NCI-H2107 treated with DMSO at 0.1 percent for 48 hours (cell line): Measurements from ENCODE around the gene B9D1.

Experiments used
- DNase-seq: peaks from one replicate; lab custom pipeline; 2025; ENCODE audit not compliant: unreplicated experiment; lab: John Stamatoyannopoulos, UW

B9D1 gene

GRCh38 chr17:19341211-19341631, 21.3 kb downstream of the B9D1 start:
- no peak for DNase-seq

GRCh38 chr17:19339341-19339815, 23.1 kb downstream of the B9D1 start:
- no peak for DNase-seq

GRCh38 chr17:19338031-19338990, 24.2 kb downstream of the B9D1 start:
- DNase-seq, result no peak

GRCh38 chr17:19337712-19338023, 24.9 kb downstream of the B9D1 start:
- no peak for DNase-seq

GRCh38 chr17:19336938-19337711, 25.4 kb downstream of the B9D1 start:
- no peak for DNase-seq

GRCh38 chr17:19335951-19336631, 26.4 kb downstream of the B9D1 start:
- no peak for DNase-seq

- no peak for DNase-seq
Observed at GRCh38 chr17:19334331-19334730, 28.2 kb downstream of the B9D1 start.

- DNase-seq, result no peak
Observed at GRCh38 chr17:19333736-19334290, 28.7 kb downstream of the B9D1 start.

GRCh38 chr17:19333132-19333440, 29.4 kb downstream of the B9D1 start:
- DNase-seq, result no peak

GRCh38 chr17:19332371-19333131, 30.0 kb downstream of the B9D1 start:
- DNase-seq, result no peak

GRCh38 chr17:19331543-19332245, 30.8 kb downstream of the B9D1 start:
- DNase-seq, result no peak

GRCh38 chr17:19331134-19331533, 31.4 kb downstream of the B9D1 start:
- no peak for DNase-seq

- DNase-seq, result no peak
Observed at GRCh38 chr17:19330271-19330670, 32.3 kb downstream of the B9D1 start.

GRCh38 chr17:19329839-19330238, 32.7 kb downstream of the B9D1 start:
- no peak for DNase-seq

- no peak for DNase-seq
Observed at GRCh38 chr17:19329136-19329535, 33.4 kb downstream of the B9D1 start.

GRCh38 chr17:19328441-19329061, 34.0 kb downstream of the B9D1 start:
- no peak for DNase-seq

- no peak for DNase-seq
Observed at GRCh38 chr17:19327031-19327783, 35.3 kb downstream of the B9D1 start.

- no peak for DNase-seq
Observed at GRCh38 chr17:19325542-19325941, 37.0 kb downstream of the B9D1 start.

- no peak for DNase-seq
Observed at GRCh38 chr17:19322861-19323260, 39.7 kb downstream of the B9D1 start.
